PC-3 (cell line): ENCODE data around the gene GRIN3A. TPM values are rescaled to one million over a fixed set of nuclear protein-coding genes. Genes with fewer than 3 reads are reported as not detected.

ENCODE experiments used
- ATAC-seq: fragments of 200-7000 bp; cut with Tn5 transposase; 2 replicates; pipeline ENCODE4 v1.9.1; 2020; ENCODE audit warnings: mild to moderate bottlenecking, moderate library complexity
- BruUV-seq: library from RNA; stranded (reverse); fragments of 400-500 nt; replicated peaks from 2 replicates; lab custom pipeline; 2021; lab: Mats Ljungman, UMichigan
- CTCF ChIA-PET: fragments of 300-600 bp; sonication (Branson Sonifier 250); formaldehyde crosslinking; loops from one replicate; lab custom pipeline; 2022; ENCODE audit warnings: antibody characterized with exemption; lab: Charles Lee
- POLR2A ChIA-PET: fragments of 300-600 bp; sonication (Branson Sonifier 250); formaldehyde crosslinking; loops from one replicate; lab custom pipeline; 2022; ENCODE audit warnings: antibody characterized with exemption; ENCODE audit not compliant: unreplicated experiment; lab: Charles Lee
- DNase-seq: peaks from one replicate; pipeline ENCODE4 v3.0.0-alpha.2; 2015
- H2AFZ ChIP-seq: fragments of 300-600 bp; sonication (generic); 2 replicates; pipeline ENCODE4 v1.6.0; 2016; ENCODE audit warnings: antibody characterized with exemption, low read length
- H3F3A ChIP-seq: fragments of 300-600 bp; sonication (generic); one replicate; pipeline ENCODE4 v1.6.0; 2017; ENCODE audit warnings: antibody characterized with exemption, low read length, control low read depth, mild to moderate bottlenecking; ENCODE audit not compliant: unreplicated experiment
- H3K27ac ChIP-seq: fragments of 300-600 bp; sonication (generic); 2 replicates; pipeline ENCODE4 v1.5.1; 2016; ENCODE audit warnings: mild to moderate bottlenecking, low read length
- H3K27me3 ChIP-seq: fragments of 300-600 bp; sonication (generic); 2 replicates; pipeline ENCODE4 v1.6.1; 2016; ENCODE audit warnings: low read length, mixed read lengths
- H3K36me3 ChIP-seq: fragments of 300-600 bp; sonication (generic); 2 replicates; pipeline ENCODE4 v1.6.1; 2016; ENCODE audit warnings: low read depth, mixed run types, low read length, mixed read lengths
- H3K4me1 ChIP-seq: fragments of 300-600 bp; sonication (generic); 2 replicates; pipeline ENCODE4 v1.5.1; 2016; ENCODE audit warnings: low read length; ENCODE audit not compliant: insufficient read depth
- H3K4me2 ChIP-seq: fragments of 300-600 bp; sonication (generic); 2 replicates; pipeline ENCODE4 v1.6.0; 2016; ENCODE audit warnings: low read length
- H3K4me3 ChIP-seq: fragments of 300-600 bp; sonication (generic); 2 replicates; pipeline ENCODE4 v1.5.1; 2016; ENCODE audit warnings: mild to moderate bottlenecking, low read length, mixed read lengths
- H3K79me2 ChIP-seq: fragments of 300-600 bp; sonication (generic); 2 replicates; pipeline ENCODE4 v1.6.1; 2017; ENCODE audit warnings: low read length, mixed read lengths
- H3K9ac ChIP-seq: fragments of 300-600 bp; sonication (generic); 2 replicates; pipeline ENCODE4 v1.6.0; 2016; ENCODE audit warnings: mild to moderate bottlenecking, low read length
- H3K9me2 ChIP-seq: fragments of 300-600 bp; sonication (generic); replicated peaks from 2 replicates; pipeline ENCODE4 v1.6.1; 2016; ENCODE audit warnings: mixed run types, low read length, mixed read lengths
- H3K9me3 ChIP-seq: fragments of 300-600 bp; sonication (generic); 2 replicates; pipeline ENCODE4 v1.6.1; 2016; ENCODE audit warnings: low read length, mixed read lengths
- H4K20me1 ChIP-seq: fragments of 300-600 bp; sonication (generic); 2 replicates; pipeline ENCODE4 v1.6.1; 2016; ENCODE audit warnings: low read length, mixed read lengths
- EZH2 ChIP-seq: fragments of 300-600 bp; sonication (generic); IDR thresholded peaks from one replicate; pipeline ENCODE4 v1.6.1; 2017; ENCODE audit warnings: antibody characterized with exemption, mild to moderate bottlenecking, low read length; ENCODE audit not compliant: unreplicated experiment
- EZH2phosphoT487 ChIP-seq: fragments of 300-600 bp; sonication (generic); IDR thresholded peaks from 2 replicates; pipeline ENCODE4 v1.6.1; 2018; ENCODE audit warnings: mild to moderate bottlenecking, antibody characterized with exemption, low read length, borderline replicate concordance
- intact Hi-C: fragments of 100-400 bp; cut with micrococcal nuclease; formaldehyde crosslinking; loops from 2 replicates; pipeline ENCODE4 v1.9.0; 2023
- total RNA-seq: library from RNA; depleted of rRNA; stranded (reverse); fragments of >200 nt; gene quantifications from 2 replicates; pipeline ENCODE4 v1.2.3, GENCODE V29; 2014
- TF ChIP-seq, protein P1 (sequence below): fragments of 300-600 bp; sonication (generic); conservative IDR thresholded peaks from 2 replicates; pipeline ENCODE4 v1.5.1; 2017; ENCODE audit warnings: antibody characterized with exemption, low read depth, mild to moderate bottlenecking, low read length

GRIN3A gene
- total RNA-seq, 1 experiment from 2014 or later = not detected

DNA sequence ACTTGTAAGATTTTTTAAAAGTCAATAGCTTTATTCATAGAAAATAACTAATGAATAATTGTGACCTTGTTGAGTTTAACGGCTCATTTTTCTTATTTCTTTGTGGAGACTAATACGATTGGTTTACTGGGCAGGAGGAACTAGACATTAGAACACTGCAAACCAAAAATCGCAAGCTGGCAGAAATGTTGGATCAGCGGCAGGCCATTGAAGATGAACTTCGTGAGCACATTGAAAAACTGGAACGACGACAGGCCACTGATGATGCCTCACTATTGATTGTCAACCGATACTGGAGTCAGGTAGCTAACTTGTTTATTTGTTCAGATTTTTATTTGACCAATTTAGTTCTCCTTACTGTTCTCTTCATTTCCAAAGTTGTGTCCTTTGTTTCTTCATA is 198.4 kb downstream of the GRIN3A start:
- no peak for DNase-seq
- no peak overlapping the region for H3K4me2 ChIP-seq
- H2AFZ ChIP-seq = no peak overlapping the region
- no peak overlapping the region for H3K4me3 ChIP-seq
- no peak overlapping the region for H3K9ac ChIP-seq
- no peaks in the 10 kb centered on the region for H3F3A ChIP-seq
- TF ChIP-seq, protein P1, sequence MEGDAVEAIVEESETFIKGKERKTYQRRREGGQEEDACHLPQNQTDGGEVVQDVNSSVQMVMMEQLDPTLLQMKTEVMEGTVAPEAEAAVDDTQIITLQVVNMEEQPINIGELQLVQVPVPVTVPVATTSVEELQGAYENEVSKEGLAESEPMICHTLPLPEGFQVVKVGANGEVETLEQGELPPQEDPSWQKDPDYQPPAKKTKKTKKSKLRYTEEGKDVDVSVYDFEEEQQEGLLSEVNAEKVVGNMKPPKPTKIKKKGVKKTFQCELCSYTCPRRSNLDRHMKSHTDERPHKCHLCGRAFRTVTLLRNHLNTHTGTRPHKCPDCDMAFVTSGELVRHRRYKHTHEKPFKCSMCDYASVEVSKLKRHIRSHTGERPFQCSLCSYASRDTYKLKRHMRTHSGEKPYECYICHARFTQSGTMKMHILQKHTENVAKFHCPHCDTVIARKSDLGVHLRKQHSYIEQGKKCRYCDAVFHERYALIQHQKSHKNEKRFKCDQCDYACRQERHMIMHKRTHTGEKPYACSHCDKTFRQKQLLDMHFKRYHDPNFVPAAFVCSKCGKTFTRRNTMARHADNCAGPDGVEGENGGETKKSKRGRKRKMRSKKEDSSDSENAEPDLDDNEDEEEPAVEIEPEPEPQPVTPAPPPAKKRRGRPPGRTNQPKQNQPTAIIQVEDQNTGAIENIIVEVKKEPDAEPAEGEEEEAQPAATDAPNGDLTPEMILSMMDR = no peak
- TF ChIP-seq EZH2phosphoT487 = no peak
- no peak for TF ChIP-seq EZH2
- peaks cover 24% of the 10 kb centered on the region for H3K79me2 ChIP-seq
- BruUV-seq = no TSS peak
- H3K27me3 ChIP-seq = no peaks in the 10 kb centered on the region
- intact Hi-C loops = no loop called here
- no peaks in the 10 kb centered on the region for H3K9me2 ChIP-seq
- H4K20me1 ChIP-seq = peaks cover 8% of the 10 kb centered on the region; the same call in 1 of the 2 replicates
- CTCF ChIA-PET = no interaction called here
- H3K4me1 ChIP-seq = peaks cover 17% of the 10 kb centered on the region
- ATAC-seq = no peak
- no peaks in the 10 kb centered on the region for H3K9me3 ChIP-seq
- H3K36me3 ChIP-seq = peaks cover 7% of the 10 kb centered on the region
- H3K27ac ChIP-seq = no peak overlapping the region
- POLR2A ChIA-PET = no interaction called here

DNA sequence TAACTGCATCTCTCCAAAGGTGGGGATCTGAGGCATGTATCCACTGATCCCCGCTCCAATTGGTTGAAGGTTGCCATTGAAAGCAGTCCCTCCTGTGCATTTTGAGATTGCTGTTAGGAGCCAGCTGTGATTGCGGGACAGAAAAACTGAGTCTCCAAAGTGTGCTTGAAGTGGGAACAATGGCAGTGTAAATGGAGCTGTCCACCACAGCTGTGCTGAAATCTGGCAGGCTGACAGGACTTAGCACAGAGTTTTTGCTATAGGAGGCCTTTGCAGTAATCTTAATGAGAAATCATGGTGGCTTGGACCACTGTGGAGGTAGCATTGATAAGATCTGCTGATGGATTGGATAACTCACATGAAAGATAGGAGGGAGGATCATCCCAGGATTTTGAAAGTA is 201.5 kb downstream of the GRIN3A start:
- Histone ChIP-seq H3K9me3 (no peaks in the 10 kb centered on the region), H3K27ac (no peak overlapping the region), H3K4me2 (peak overlapping the region; percentile 46), H3K79me2 (peaks cover 37% of the 10 kb centered on the region), H4K20me1 (peaks cover 8% of the 10 kb centered on the region; the same call in 1 of the 2 replicates), H3K36me3 (peaks cover 7% of the 10 kb centered on the region), H3K4me1 (peaks cover 20% of the 10 kb centered on the region), H3F3A (no peaks in the 10 kb centered on the region), H2AFZ (no peak overlapping the region), H3K9me2 (no peaks in the 10 kb centered on the region), H3K4me3 (no peak overlapping the region), H3K9ac (no peak overlapping the region), H3K27me3 (no peaks in the 10 kb centered on the region)
- peak; percentile 17 for DNase-seq
- intact Hi-C loops = no loop called here
- ATAC-seq = no peak
- POLR2A ChIA-PET = no interaction called here
- TF ChIP-seq, protein P1 = no peak
- no peak for TF ChIP-seq EZH2
- no peak for TF ChIP-seq EZH2phosphoT487
- BruUV-seq = no TSS peak
- CTCF ChIA-PET = no interaction called here

DNA sequence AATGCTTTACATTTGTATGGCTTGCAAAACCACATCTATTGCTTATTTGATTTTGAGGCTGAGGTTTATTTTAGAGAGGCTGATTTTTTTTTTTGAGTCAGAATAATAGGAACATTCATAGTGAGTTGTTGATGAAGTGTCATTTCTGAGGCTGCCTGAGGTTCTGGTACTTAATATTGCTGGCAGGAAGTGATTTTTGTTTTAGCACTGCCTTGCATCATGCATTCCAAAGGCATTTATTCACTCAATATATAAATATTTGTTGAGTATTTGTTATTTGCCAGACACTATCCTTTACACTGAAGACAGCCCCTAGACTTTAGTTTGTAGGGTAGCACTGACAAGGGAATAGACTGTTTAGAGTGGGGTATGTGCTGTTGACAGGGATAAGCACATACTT is 202.1 kb downstream of the GRIN3A start:
- ChIA-PET CTCF (no interaction called here), POLR2A (no interaction called here)
- Histone ChIP-seq H2AFZ (no peak overlapping the region), H3K9me2 (no peaks in the 10 kb centered on the region), H3K36me3 (peaks cover 7% of the 10 kb centered on the region), H3K4me2 (peak overlapping the region; percentile 46), H3K27me3 (no peaks in the 10 kb centered on the region), H3K4me1 (peaks cover 20% of the 10 kb centered on the region), H3K4me3 (no peak overlapping the region), H3K9me3 (no peaks in the 10 kb centered on the region), H3K79me2 (peaks cover 37% of the 10 kb centered on the region), H3K9ac (no peak overlapping the region), H3K27ac (no peak overlapping the region), H3F3A (no peaks in the 10 kb centered on the region), H4K20me1 (peaks cover 8% of the 10 kb centered on the region; the same call in 1 of the 2 replicates)
- TF ChIP-seq EZH2 = no peak
- no peak for TF ChIP-seq EZH2phosphoT487
- TF ChIP-seq, protein P1 = no peak
- BruUV-seq = no TSS peak
- peak; percentile 48 for ATAC-seq
- intact Hi-C loops = no loop called here
- peak; percentile 68 for DNase-seq
